ENCODE data around the gene HNF1B.

HNF1B gene

GRCh38 chr17:37754363-37754762 is 9.5 kb upstream of the HNF1B start:
- no peak for TF ChIP-seq CTCF (IDR thresholded peaks at IDR 0.05; ENCODE audit: borderline replicate concordance, control extremely low read depth, extremely low read depth, insufficient read depth, missing control alignments)
- in situ Hi-C loops (cut with MboI; ENCODE audit: low sequenced_read_pairs, unreplicated experiment): no loop called here
- DNase-seq (ENCODE audit: low spot score): no peak

- DNase-seq (ENCODE audit: low spot score): no peak
- TF ChIP-seq CTCF (IDR thresholded peaks at IDR 0.05; ENCODE audit: borderline replicate concordance, control extremely low read depth, extremely low read depth, insufficient read depth, missing control alignments): no peak
- in situ Hi-C loops (cut with MboI; ENCODE audit: low sequenced_read_pairs, unreplicated experiment): no loop called here
Measured at GRCh38 chr17:37752482-37752881, 7.6 kb upstream of the HNF1B start.

- DNase-seq (ENCODE audit: low spot score): no peak
- no peak for TF ChIP-seq CTCF (IDR thresholded peaks at IDR 0.05; ENCODE audit: borderline replicate concordance, control extremely low read depth, extremely low read depth, insufficient read depth, missing control alignments)
- in situ Hi-C loops (cut with MboI; ENCODE audit: low sequenced_read_pairs, unreplicated experiment): no loop called here
Measured at GRCh38 chr17:37750768-37751475, 6.1 kb upstream of the HNF1B start.

- in situ Hi-C loops (cut with MboI; ENCODE audit: low sequenced_read_pairs, unreplicated experiment): no loop called here
- TF ChIP-seq CTCF (IDR thresholded peaks at IDR 0.05; ENCODE audit: borderline replicate concordance, control extremely low read depth, extremely low read depth, insufficient read depth, missing control alignments): no peak
- DNase-seq (ENCODE audit: low spot score): no peak
Measured at GRCh38 chr17:37750292-37750691, 5.4 kb upstream of the HNF1B start.

GRCh38 chr17:37747222-37747621 is 2.4 kb upstream of the HNF1B start:
- in situ Hi-C loops (cut with MboI; ENCODE audit: low sequenced_read_pairs, unreplicated experiment): no loop called here

GRCh38 chr17:37746617-37747016 is 1.8 kb upstream of the HNF1B start:
- TF ChIP-seq CTCF (IDR thresholded peaks at IDR 0.05; ENCODE audit: borderline replicate concordance, control extremely low read depth, extremely low read depth, insufficient read depth, missing control alignments): no peak
- in situ Hi-C loops (cut with MboI; ENCODE audit: low sequenced_read_pairs, unreplicated experiment): no loop called here
- no peak for DNase-seq (ENCODE audit: low spot score)

More at GRCh38 chr17:37747222-37747621, 2.4 kb upstream of the HNF1B start:
- TF ChIP-seq CTCF (IDR thresholded peaks at IDR 0.05; ENCODE audit: borderline replicate concordance, control extremely low read depth, extremely low read depth, insufficient read depth, missing control alignments): no peak
- DNase-seq (ENCODE audit: low spot score): no peak
